OCI-LY1 (cell line): ENCODE data around the gene GFOD2.

Source experiments
- EZH2 ChIP-seq: fragments of 200-600 bp; sonication (generic), shearing (Covaris generic); IDR thresholded peaks from 2 replicates; pipeline ENCODE4 v1.8.0; 2017; ENCODE audit warnings: borderline replicate concordance, mixed run types, mild to moderate bottlenecking, antibody characterized with exemption, low read length, moderate library complexity, mixed read lengths
- TF ChIP-seq, protein P1 (sequence below): fragments of 200-600 bp; sonication (generic), shearing (Covaris generic); IDR thresholded peaks from 2 replicates; pipeline ENCODE4 v1.5.1; 2017; ENCODE audit warnings: mild to moderate bottlenecking, antibody characterized with exemption, low read length, moderate library complexity, mixed read lengths

DNA sequence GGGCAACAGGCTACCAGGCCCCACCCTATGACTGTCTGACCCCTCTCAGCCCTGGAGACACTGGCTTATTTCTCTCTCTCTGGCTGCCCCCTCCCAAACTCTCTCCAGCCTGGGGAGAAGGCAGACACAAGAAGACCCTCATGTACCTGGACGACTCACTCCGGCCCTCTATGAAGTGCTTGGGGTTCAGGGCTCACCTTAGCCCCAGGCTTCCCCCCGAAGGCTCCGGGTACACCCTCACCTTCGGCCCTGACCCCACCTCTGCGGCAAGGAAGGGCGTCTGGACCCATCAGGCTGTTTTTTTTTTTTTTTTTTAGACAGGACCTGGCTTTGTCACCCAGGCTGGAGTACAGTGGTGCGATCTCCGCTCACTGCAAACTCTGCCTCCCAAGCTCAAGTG, 75.1 kb downstream of the GFOD2 start:
- TF ChIP-seq, protein P1, sequence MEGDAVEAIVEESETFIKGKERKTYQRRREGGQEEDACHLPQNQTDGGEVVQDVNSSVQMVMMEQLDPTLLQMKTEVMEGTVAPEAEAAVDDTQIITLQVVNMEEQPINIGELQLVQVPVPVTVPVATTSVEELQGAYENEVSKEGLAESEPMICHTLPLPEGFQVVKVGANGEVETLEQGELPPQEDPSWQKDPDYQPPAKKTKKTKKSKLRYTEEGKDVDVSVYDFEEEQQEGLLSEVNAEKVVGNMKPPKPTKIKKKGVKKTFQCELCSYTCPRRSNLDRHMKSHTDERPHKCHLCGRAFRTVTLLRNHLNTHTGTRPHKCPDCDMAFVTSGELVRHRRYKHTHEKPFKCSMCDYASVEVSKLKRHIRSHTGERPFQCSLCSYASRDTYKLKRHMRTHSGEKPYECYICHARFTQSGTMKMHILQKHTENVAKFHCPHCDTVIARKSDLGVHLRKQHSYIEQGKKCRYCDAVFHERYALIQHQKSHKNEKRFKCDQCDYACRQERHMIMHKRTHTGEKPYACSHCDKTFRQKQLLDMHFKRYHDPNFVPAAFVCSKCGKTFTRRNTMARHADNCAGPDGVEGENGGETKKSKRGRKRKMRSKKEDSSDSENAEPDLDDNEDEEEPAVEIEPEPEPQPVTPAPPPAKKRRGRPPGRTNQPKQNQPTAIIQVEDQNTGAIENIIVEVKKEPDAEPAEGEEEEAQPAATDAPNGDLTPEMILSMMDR: no peak
- TF ChIP-seq EZH2: no peak
